Hypothalamus (tissue), 51 donors: ENCODE results near the gene FAM163B.
"Not testable (repeated sequence)": the region's sequence is repeated elsewhere in the genome, so short reads cannot be mapped to it uniquely, and the experiment has no call there.

Source experiments
- DNase-seq, 51 donors: peaks; one replicate each; lab custom pipeline; 2025; lab: John Stamatoyannopoulos, UW

The FAM163B gene

GRCh38 chr9:133640580-133641395 is 31.6 kb upstream of the FAM163B start:
- DNase-seq: no peak

- no peak for DNase-seq
These were observed 31.0 kb upstream of the FAM163B start for GRCh38 chr9:133640160-133640559.

- no peak for DNase-seq
These were observed 30.4 kb upstream of the FAM163B start for GRCh38 chr9:133639613-133640012.

GRCh38 chr9:133638711-133639110 is 29.5 kb upstream of the FAM163B start:
- DNase-seq: no peak

GRCh38 chr9:133638076-133638475 is 28.9 kb upstream of the FAM163B start:
- DNase-seq: no peak

- DNase-seq: no peak
These were observed 28.4 kb upstream of the FAM163B start for GRCh38 chr9:133637451-133638055.

- no peak for DNase-seq
These were observed 27.7 kb upstream of the FAM163B start for GRCh38 chr9:133636902-133637301.

GRCh38 chr9:133635533-133636531 is 26.6 kb upstream of the FAM163B start, which contains the start of gene DBH:
Gene DBH (plus strand): TSS chr9:133636363. CDS start chr9:133636372, 9 bp downstream.
- DNase-seq: no peak

GRCh38 chr9:133635098-133635497 is 25.9 kb upstream of the FAM163B start:
- DNase-seq: no peak

GRCh38 chr9:133634081-133634691 is 25.0 kb upstream of the FAM163B start:
- no peak for DNase-seq

GRCh38 chr9:133633681-133634080 is 24.5 kb upstream of the FAM163B start:
- no peak for DNase-seq

- DNase-seq: no peak
These were observed 23.9 kb upstream of the FAM163B start for GRCh38 chr9:133632806-133633680.

GRCh38 chr9:133631111-133631510 is 21.9 kb upstream of the FAM163B start:
- DNase-seq: no peak

- DNase-seq: no peak
These were observed 20.3 kb upstream of the FAM163B start for GRCh38 chr9:133629221-133630110.

GRCh38 chr9:133628766-133629165 is 19.6 kb upstream of the FAM163B start:
- DNase-seq: no peak

- no peak for DNase-seq
These were observed 18.2 kb upstream of the FAM163B start for GRCh38 chr9:133627341-133627740.

GRCh38 chr9:133626008-133626407 is 16.8 kb upstream of the FAM163B start:
- not testable (repeated sequence) for DNase-seq

GRCh38 chr9:133622555-133622954 is 13.4 kb upstream of the FAM163B start:
- no peak for DNase-seq
